ENCODE results near the gene FGF19.

The FGF19 gene, protein sequence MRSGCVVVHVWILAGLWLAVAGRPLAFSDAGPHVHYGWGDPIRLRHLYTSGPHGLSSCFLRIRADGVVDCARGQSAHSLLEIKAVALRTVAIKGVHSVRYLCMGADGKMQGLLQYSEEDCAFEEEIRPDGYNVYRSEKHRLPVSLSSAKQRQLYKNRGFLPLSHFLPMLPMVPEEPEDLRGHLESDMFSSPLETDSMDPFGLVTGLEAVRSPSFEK

DNA sequence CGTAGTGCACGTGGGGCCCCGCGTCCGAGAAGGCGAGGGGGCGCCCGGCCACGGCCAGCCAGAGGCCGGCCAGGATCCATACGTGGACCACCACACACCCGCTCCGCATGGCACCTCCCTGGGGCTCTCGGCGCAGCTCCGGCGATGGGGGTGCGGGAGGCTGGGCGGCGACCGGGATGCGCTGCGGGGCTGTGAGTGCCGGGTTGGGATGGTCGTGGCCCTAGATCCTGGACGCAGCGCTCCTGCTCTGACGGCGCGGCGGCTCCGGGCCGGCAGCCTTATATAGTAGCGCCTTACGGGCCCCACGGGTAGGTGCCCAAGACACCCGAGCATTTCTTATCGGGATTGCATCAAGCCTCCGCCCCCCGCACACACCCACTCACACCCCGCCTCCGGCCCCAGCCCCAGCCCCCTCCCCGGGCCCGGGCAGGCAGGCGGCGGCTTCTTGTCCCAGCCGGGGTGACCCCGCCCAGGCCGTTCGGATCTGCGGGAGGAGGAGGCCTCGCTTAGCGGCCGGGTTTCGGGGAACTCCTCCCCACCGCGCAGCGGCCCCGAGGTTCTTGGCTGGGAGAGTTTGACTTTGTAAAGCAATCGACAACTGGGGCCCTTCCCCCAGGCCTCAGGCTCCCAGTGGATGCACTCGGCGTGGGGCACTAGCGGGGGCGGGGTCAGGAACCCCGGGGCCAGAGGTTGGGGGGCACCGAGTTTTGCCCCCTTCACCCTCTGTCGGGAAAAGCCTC lies at the start of gene FGF19:
Gene FGF19, minus strand, starts transcription at position 255 of the 740 bp plus-strand sequence. Its CDS starts 146 bp downstream, at position 109.
- Mint-ChIP-seq H3K9me3 (no peaks in the 10 kb centered on the region), H3K4me1 (ENCODE audit: low read depth) (peaks cover 9% of the 10 kb centered on the region), H3K27me3 (peaks cover 86% of the 10 kb centered on the region), H3K4me3 (no peak within 1 kb of the TSS), H3K27ac (no peak within 1 kb of the TSS), H3K36me3 (ENCODE audit: low read depth) (no peaks in the 10 kb centered on the region)
- intact Hi-C loops (cut with micrococcal nuclease) = no loop called here

DNA sequence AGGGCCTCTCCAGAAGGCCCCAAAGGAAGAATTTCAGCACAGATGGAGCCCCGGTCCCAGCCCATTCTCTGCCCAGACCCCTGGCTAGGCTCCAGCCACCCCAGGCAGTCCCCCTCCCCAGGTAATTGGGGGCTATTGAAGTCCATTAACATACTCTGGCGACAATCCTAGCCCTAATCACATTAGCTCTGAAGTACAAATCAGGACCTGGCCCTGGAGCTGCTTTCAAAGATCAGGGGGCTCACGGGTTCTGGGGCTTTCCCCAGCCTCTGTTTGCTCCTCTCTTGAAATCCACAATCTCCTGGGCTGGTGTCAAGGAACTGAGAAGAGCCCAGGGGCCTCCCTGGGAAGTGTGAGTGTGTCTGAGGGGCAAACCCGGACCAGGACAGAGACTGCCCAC lies 49.1 kb upstream of the FGF19 start:
- Mint-ChIP-seq H3K4me3 (no peak overlapping the region), H3K36me3 (ENCODE audit: low read depth) (no peaks in the 10 kb centered on the region), H3K27ac (no peak overlapping the region), H3K27me3 (peaks cover 3% of the 10 kb centered on the region), H3K9me3 (no peaks in the 10 kb centered on the region), H3K4me1 (ENCODE audit: low read depth) (no peaks in the 10 kb centered on the region)
- intact Hi-C loops (cut with micrococcal nuclease) = no loop called here

DNA sequence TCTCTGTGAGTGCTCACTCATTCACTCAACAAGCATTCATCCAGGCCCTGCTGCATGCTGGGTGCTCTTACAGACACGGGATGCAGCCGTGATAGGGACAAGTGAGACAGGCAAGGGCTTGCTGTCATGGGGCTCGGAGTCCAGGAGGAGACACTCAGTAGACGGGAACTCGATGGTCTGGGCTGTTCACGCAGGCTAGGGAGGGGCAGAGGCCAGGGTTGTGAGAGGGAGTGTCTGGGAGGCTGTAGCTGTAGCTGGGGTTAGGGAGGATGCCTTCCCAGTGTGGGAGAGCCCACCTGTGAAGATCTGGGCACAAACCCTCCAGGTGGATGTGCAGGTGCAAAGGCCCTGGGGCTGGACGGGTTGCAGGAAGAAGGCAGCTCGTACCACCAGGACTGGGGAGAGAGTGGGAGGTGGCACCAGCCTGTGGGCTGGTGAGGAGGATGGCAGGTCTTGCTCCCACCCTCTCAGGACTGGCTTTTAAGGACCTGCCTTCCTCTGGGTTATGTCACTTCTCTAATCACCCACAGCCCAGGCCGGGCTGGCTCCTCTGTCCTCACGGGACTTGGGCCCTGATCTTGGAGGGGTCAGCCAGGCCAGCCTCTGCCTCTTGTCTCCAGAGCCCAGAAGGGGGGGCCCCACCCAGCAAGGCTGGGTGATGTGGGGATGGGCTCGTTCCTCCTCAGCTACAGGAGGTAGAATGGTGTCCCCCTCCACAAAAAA lies 47.2 kb upstream of the FGF19 start:
- Mint-ChIP-seq H3K36me3 (ENCODE audit: low read depth) (no peaks in the 10 kb centered on the region), H3K27me3 (peaks cover 2% of the 10 kb centered on the region), H3K4me1 (ENCODE audit: low read depth) (no peaks in the 10 kb centered on the region), H3K4me3 (no peak overlapping the region), H3K27ac (no peak overlapping the region), H3K9me3 (no peaks in the 10 kb centered on the region)
- intact Hi-C loops (cut with micrococcal nuclease) = no loop called here

DNA sequence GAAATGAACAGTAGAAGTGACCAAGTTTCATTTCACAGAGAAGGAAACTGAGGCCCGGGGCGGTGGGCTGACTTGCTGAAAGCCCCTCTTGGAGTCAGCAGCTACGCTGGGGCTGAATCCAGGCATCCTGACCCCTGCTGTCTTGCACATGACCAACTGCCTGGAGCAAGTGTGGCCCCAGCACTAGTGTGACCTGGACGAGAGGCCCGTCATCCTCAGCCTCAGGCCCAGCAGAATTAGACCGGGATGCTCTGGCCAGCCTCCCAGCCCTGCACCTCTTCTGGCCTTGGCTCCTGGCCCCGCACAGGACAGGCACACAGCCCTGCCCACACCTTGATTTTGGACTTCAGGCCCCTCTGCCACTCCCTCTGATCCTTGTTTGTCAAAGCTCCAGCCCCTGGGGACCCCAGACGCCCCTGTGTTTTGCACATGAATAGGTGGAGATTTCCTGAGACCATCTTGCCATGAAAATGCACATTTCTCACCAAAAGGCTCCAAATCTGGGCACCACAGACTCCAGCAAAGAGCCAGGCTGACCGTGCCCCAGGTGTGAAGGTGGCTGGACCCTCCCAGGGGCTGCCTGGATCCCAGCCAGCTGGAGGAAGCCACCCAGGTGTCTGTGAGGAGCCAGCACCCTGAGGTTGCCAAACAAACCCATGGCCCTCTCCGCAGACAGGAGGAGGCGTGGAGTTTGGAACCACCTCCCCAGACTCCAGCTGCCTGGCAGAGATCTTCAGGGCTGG lies 46.5 kb upstream of the FGF19 start:
- Mint-ChIP-seq H3K4me3 (no peak overlapping the region), H3K36me3 (ENCODE audit: low read depth) (no peaks in the 10 kb centered on the region), H3K9me3 (no peaks in the 10 kb centered on the region), H3K27me3 (peaks cover 2% of the 10 kb centered on the region), H3K4me1 (ENCODE audit: low read depth) (no peaks in the 10 kb centered on the region), H3K27ac (no peak overlapping the region)
- intact Hi-C loops (cut with micrococcal nuclease) = no loop called here

DNA sequence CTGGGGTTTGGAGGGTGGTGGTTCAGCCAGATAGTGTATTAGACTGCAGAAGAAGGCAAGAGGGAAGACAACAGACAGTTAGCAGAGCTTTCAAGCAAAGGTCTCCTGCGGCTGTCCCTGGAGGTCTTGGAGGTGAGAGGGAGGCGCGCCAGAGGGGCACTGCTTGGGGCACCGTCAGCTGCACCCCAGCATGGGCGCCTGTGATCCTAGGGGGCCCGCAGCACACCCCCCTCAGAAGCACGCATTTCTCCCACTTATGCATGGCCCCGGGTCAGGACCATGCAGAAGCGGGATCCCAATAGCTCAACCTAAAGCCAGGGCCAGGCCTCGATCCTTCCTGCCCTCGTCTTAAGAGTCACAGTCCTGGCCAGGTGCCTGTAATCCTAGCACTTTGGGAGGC lies 44.8 kb upstream of the FGF19 start:
- intact Hi-C loops (cut with micrococcal nuclease) = no loop called here
- no peaks in the 10 kb centered on the region for H3K36me3 Mint-ChIP-seq (ENCODE audit: low read depth)
- peaks cover 6% of the 10 kb centered on the region for H3K27me3 Mint-ChIP-seq
- no peaks in the 10 kb centered on the region for H3K4me1 Mint-ChIP-seq (ENCODE audit: low read depth)
- no peaks in the 10 kb centered on the region for H3K9me3 Mint-ChIP-seq
- H3K27ac Mint-ChIP-seq = no peak overlapping the region
- no peak overlapping the region for H3K4me3 Mint-ChIP-seq

DNA sequence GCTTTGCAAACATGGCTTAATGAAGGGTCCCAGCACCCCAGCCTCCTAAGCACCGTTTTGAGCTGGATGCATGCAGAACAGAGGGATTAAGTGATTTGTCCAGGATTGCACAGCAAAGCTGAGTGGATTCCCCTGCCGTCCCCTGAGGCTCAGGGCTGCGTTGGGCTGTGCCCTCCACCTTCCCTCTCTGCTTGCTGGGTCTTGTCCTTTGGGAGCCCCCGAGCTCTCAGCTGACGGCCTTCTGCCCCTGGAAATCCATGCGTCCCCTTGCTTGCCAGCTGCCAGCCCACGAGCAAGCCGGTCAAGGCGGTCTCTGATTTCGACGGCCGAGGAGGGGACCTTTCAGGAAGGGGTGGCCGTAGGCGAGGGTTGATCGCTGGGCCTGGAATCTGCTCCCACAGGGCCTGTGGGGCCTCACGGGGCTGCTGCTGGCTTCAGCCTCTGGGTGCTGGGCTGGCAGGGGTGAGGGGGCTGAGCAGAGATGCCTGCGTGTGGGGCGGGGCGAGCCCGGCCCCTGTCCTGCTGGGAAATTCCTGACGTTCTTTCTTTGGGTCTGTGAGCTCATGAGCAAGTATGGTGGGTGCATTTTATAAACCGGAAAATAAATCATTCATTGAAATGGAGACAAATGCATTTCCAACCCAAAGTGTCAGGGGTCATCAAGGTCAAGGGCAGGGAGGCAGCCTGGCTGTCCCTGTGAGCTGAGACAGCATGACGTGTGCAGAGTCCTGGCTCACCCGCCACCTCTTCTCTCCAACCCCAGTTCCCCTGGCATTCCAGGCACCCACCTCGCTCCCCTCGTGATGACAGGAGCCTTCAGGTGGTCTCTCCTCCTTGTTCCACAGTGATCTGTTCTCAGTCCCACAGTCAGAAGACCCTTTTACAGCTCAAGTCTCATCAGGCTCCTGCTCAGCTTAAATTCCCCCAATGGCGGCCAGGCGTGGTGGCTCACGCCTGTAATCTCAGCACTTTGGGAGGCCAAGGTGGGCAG lies 43.2 kb upstream of the FGF19 start:
- Mint-ChIP-seq H3K4me3 (no peak overlapping the region), H3K27me3 (peaks cover 8% of the 10 kb centered on the region), H3K9me3 (no peaks in the 10 kb centered on the region), H3K4me1 (ENCODE audit: low read depth) (no peaks in the 10 kb centered on the region), H3K36me3 (ENCODE audit: low read depth) (no peaks in the 10 kb centered on the region), H3K27ac (no peak overlapping the region)
- intact Hi-C loops (cut with micrococcal nuclease) = no loop called here

DNA sequence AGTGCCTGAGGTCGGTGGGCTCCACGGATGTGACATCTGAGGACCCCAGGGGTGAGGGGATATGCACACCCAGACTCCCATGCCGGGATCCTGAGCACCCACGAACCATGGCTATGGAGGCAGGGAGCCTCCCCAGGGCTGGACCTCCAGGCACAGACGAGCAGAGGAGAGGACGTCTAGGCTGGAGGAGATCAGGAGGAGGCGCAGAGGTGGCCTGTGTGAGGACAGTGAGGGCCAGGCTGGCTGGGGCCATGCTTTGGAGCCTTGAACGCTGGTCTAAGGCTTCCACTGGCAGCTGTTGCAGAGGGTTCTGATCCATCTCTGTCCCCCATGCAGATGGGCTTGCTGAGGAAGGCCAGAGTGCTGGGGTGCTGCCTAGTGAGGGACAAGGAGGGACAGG lies 42.3 kb upstream of the FGF19 start:
- peaks cover 8% of the 10 kb centered on the region for H3K27me3 Mint-ChIP-seq
- H3K4me1 Mint-ChIP-seq (ENCODE audit: low read depth) = no peaks in the 10 kb centered on the region
- H3K9me3 Mint-ChIP-seq = no peaks in the 10 kb centered on the region
- H3K36me3 Mint-ChIP-seq (ENCODE audit: low read depth) = no peaks in the 10 kb centered on the region
- no peak overlapping the region for H3K27ac Mint-ChIP-seq
- intact Hi-C loops (cut with micrococcal nuclease) = no loop called here
- H3K4me3 Mint-ChIP-seq = no peak overlapping the region

DNA sequence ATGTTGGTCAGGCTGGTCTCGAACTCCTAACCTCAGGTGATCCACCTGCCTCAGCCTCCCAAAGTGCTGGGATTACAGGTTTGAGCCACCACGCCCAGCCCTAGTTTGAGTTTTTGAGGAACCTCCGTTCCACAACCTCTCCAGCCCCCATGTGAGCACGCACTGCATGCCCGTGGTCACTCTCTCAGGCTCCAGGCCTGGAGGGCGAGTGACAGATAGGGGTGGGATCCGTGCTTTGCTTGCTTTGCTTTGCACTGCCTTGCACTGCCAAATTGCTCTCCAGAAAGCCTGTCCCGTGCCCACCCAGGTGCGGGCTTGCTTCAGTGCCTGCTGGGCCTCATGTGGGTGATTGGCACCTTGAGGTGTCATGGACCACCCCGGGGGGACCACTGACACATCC lies 41.4 kb upstream of the FGF19 start:
- H3K4me3 Mint-ChIP-seq = no peak overlapping the region
- no peaks in the 10 kb centered on the region for H3K4me1 Mint-ChIP-seq (ENCODE audit: low read depth)
- H3K27ac Mint-ChIP-seq = no peak overlapping the region
- H3K36me3 Mint-ChIP-seq (ENCODE audit: low read depth) = no peaks in the 10 kb centered on the region
- no peaks in the 10 kb centered on the region for H3K9me3 Mint-ChIP-seq
- intact Hi-C loops (cut with micrococcal nuclease) = no loop called here
- H3K27me3 Mint-ChIP-seq = peaks cover 6% of the 10 kb centered on the region

DNA sequence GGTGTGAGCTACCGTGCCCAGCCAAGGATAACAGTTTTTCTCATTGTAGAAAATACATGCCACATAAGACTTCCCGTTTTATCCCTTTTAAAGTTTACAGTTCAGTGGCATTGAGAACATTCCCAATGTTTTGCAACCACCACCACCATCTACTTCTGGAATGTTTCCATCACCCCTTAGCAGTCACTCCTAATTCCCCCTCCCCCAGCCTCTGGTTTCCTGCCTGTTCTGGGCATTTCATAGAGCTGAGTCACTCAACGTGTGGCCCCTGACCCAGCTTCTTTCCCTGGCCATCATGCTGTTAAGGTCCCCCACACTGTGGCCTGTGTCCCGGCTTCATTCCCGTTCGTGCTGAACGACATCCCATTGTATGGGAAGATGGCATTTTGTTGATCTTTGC lies 40.6 kb upstream of the FGF19 start:
- Mint-ChIP-seq H3K9me3 (no peaks in the 10 kb centered on the region), H3K27ac (no peak overlapping the region), H3K4me1 (ENCODE audit: low read depth) (no peaks in the 10 kb centered on the region), H3K36me3 (ENCODE audit: low read depth) (no peaks in the 10 kb centered on the region), H3K4me3 (no peak overlapping the region), H3K27me3 (peaks cover 6% of the 10 kb centered on the region)
- intact Hi-C loops (cut with micrococcal nuclease) = no loop called here

DNA sequence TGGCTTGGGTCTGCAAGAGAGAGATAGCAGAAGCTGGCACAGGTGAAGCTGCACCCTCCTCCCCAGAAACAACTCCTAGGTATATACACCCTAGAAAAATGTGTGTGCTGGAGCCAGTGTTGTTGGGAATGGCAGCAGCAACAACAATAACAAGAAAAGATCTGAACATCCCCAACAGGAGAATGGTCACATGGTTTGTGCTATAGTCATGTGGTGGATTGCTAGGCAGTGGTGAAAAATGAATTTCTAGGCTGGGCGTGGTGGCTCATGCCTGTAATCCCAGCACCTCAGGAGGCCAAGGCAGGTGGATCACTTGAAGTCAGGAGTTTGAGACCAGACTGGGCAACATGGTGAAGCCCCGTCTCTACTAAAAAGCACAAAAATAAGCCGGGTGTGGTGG lies 31.0 kb upstream of the FGF19 start:
- Mint-ChIP-seq H3K4me1 (ENCODE audit: low read depth) (no peaks in the 10 kb centered on the region), H3K27ac (no peak overlapping the region), H3K9me3 (peaks cover 11% of the 10 kb centered on the region), H3K27me3 (peaks cover 11% of the 10 kb centered on the region), H3K36me3 (ENCODE audit: low read depth) (no peaks in the 10 kb centered on the region), H3K4me3 (no peak overlapping the region)
- intact Hi-C loops (cut with micrococcal nuclease) = no loop called here

DNA sequence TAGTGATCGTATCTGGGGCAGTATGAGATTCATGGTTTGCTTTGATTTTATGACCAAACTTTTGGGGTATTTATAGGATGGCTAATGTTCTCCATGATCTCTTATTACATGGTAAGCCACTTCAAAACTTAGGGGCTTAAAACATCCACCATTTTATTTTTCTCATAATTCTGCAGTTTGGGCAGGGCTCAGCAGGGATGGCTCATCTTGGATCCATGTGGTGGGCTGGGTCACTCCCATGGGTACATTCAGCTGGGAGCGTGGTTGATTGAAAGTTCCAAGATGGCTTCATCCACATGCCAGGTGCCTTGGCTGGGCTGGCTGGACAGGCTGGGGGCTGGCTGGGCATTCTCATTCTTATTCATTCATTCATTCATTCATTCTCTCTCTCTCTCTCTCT lies 30.5 kb upstream of the FGF19 start:
- Mint-ChIP-seq H3K27ac (no peak overlapping the region), H3K4me3 (no peak overlapping the region), H3K4me1 (ENCODE audit: low read depth) (no peaks in the 10 kb centered on the region), H3K9me3 (peaks cover 11% of the 10 kb centered on the region), H3K36me3 (ENCODE audit: low read depth) (no peaks in the 10 kb centered on the region), H3K27me3 (peaks cover 14% of the 10 kb centered on the region)
- intact Hi-C loops (cut with micrococcal nuclease) = no loop called here

DNA sequence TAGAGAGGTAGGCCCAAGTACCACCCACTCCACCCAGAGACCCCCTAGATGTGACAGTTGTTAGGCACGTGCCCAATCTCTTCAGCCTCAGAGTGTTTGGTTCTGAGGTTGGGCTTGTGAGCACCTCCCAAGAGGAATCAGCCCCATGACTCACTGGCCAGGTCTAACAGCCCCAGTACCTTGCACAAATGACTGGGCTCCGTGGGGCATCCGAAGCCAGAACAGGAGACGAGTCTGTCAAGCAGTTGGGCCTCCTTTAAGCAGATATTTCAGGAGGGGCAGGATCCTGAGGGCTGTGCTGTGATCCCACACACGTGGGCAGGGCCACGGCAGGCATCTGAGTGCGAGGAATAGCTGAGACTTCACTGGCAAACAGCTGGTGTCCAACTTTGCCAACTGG lies 29.1 kb upstream of the FGF19 start:
- no peak overlapping the region for H3K27ac Mint-ChIP-seq
- intact Hi-C loops (cut with micrococcal nuclease) = no loop called here
- no peak overlapping the region for H3K4me3 Mint-ChIP-seq
- peaks cover 11% of the 10 kb centered on the region for H3K9me3 Mint-ChIP-seq
- H3K27me3 Mint-ChIP-seq = peaks cover 15% of the 10 kb centered on the region
- H3K36me3 Mint-ChIP-seq (ENCODE audit: low read depth) = no peaks in the 10 kb centered on the region
- no peaks in the 10 kb centered on the region for H3K4me1 Mint-ChIP-seq (ENCODE audit: low read depth)

DNA sequence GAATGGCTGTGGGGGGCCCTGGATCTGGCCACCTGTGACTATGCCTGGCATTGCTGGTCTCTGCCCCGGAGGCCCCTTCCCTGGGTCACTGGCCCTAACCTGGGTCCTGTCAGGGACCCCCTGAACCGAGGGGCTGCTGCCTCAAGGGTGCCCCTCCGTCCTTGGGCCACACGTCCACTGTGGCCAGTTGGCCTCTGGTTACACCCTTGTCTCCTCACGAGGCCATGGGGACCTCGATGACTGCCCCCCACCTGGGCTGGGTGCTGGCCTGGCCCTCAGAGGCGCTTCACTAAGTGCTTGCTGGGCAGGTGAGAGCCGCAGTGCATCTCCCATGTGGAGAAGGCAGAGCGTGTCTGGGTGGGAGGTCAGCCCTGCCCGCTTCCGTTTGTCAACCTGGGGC lies 27.3 kb upstream of the FGF19 start:
- intact Hi-C loops (cut with micrococcal nuclease) = no loop called here
- no peaks in the 10 kb centered on the region for H3K36me3 Mint-ChIP-seq (ENCODE audit: low read depth)
- H3K4me3 Mint-ChIP-seq = no peak overlapping the region
- no peak overlapping the region for H3K27ac Mint-ChIP-seq
- peaks cover 11% of the 10 kb centered on the region for H3K9me3 Mint-ChIP-seq
- H3K27me3 Mint-ChIP-seq = peaks cover 26% of the 10 kb centered on the region
- no peaks in the 10 kb centered on the region for H3K4me1 Mint-ChIP-seq (ENCODE audit: low read depth)
